Activated CD8-positive, alpha-beta memory T cell treated with anti-CD3 and anti-CD28 coated beads for 36 hours (primary cell): ENCODE measurements around the gene FITM1. TPM values are rescaled to one million over a fixed set of nuclear protein-coding genes. Genes with fewer than 3 reads are reported as not detected.

ENCODE experiments used
- CTCF ChIA-PET: fragments of 350-600 bp; sonication (Branson Sonifier 250); formaldehyde crosslinking; loops from one replicate; lab custom pipeline; 2021; ENCODE audit warnings: antibody characterized with exemption; lab: Charles Lee
- POLR2A ChIA-PET: fragments of 350-600 bp; sonication (Branson Sonifier 250); formaldehyde crosslinking; loops from one replicate; lab custom pipeline; 2021; ENCODE audit warnings: antibody characterized with exemption; lab: Charles Lee
- total RNA-seq, 2 experiments: library from RNA; stranded (reverse); gene quantifications; one replicate each; pipeline ENCODE4 v1.2.3, GENCODE V29; 2021

Gene FITM1
- total RNA-seq, 2 experiments from 2014 or later, result 0.31 to 0.46 TPM

DNA sequence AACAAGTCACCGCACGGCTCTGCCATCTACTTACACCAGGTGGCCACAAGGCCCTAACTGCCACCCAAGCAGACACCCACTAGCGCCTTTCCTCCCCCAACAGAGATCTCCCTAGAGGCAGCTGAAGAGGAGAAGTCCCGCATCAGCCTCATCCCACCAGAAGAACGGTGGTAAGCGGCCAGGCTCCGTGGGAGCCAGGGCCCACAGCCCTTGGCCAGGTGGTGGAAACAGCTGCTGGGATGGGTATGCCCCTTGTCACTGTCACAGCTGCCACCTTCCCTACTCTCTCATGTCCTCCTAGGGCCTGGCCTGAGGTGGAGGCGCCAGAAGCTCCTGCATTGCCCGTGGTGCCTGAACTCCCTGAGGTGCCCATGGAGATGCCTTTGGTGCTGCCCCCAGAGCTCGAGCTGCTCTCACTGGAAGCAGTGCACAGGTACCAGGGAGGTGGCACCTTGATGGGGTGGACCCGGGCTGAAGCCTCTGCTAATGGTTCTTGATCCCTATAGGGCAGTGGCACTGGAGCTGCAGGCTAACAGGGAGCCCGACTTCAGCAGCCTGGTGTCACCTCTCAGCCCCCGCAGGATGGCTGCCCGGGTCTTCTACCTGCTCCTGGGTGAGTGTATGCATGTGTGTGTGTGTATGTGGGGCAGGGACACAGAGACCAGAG, 49.0 kb downstream of the FITM1 start:
- CTCF ChIA-PET, result interaction anchor here (1.2 to 1.6 kb wide), 2 partner anchors 14 to 18 kb away, joined by 3 to 5 read pairs; partner anchors contain the start of gene IRF9
- POLR2A ChIA-PET, result interaction anchor here (0.7 to 1.7 kb wide), 4 partner anchors 9 to 19 kb away, joined by 3 to 5 read pairs (median 4); partner anchors contain the start of genes IPO4 and IRF9

DNA sequence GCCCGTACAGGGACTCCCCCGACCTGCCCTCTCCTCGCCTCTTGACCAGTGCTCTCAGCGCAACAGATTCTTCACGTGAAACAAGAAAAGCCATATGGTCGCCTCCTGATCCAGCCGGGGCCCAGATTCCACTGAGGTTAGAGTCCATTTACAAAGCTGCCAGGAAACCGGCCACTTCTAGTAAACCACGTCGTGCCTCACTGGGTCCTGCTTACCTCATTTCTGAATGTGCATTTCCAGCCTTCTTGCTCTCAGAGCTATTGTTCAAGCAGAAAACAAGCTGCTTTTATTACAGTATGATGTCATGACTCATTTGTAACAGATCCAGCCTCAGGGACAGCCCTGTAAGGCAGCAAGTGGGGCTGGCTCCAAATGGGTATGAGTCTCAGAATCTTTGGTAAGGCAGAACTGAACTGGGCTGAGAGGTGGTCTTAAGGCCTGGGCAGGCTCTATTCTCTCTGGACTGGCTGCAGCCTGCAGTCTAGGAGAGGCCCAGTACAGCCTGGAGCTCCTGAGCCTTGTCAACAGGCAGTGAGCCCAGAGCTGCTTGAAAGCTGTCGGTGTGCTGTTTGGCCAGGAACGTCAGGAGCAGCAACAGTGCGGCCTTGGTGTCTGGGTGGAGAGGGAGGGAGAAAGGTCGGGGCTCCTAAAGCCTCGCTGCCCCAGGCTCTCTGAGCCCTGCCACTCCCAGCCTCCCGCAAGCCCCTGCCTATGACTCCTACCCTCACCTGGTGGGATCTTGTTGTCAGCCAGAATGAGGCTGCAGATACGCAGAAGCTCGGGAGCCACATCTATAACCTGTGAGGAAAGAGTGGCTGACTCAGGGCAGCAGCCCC, 49.7 kb downstream of the FITM1 start:
- ChIA-PET POLR2A (interaction anchor here (0.5 to 1.7 kb wide), 5 partner anchors 8 to 45 kb away, joined by 3 to 5 read pairs (median 4); partner anchors contain the start of genes IPO4 and IRF9), CTCF (interaction anchor here (1.2 to 1.6 kb wide), 3 partner anchors 15 to 20 kb away, joined by 3 to 5 read pairs (median 5); partner anchors contain the start of gene IRF9)

DNA sequence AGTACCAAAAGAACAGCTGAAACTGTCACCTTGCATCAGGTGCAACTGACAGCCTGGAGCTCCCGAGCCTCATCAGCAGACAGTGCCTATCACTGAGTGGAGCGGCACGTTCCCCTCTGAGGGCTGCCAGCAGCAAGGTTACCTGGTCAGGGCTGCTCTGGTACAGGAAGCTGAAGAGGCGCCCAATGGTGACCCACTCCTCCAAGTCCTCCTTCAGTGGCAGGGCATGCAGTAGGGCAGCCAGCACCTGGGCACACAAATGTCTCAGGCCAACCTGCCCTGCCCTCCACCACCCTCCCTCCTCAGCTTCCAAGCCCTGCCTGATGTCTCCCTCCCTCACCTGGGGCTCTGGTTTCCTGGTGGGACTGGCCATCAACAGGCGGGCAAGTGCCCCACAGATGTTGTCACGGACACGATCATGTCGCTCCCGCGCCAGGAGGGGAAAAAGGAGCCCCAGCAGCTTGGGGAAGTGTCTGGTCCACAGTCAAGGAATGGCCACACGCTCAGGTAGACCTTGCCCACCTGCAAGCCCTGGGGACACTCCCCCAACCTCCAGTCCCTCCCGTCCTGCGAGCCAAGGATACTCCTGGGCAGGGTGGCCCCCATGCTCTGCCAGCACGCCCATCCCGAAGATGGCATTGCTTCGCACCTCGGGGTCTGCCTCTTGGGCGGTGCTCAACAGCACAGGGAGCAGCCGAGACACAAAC, 51.1 kb downstream of the FITM1 start:
- ChIA-PET POLR2A (interaction anchor here (0.9 to 1.7 kb wide), 2 partner anchors 17 to 26 kb away, joined by 3 to 5 read pairs; no protein-coding TSS in a partner anchor), CTCF (interaction anchor here (1.2 kb wide), 1 partner anchor 21 kb away, joined by 5 read pairs; the partner anchor contains the start of gene IRF9)

Other genes with a start within 250 kb of the FITM1 start
- 10 to 100 TPM; 20.8 to 22.5 TPM for gene DHRS4, start 176.9 kb upstream of the FITM1 start, total RNA-seq
- 10 to 100 TPM; 19.8 to 21.6 TPM for gene DHRS4L2, start 141.7 kb upstream of the FITM1 start, total RNA-seq
- 1 to 10 TPM; 1.2 to 1.5 TPM for gene CARMIL3, start 78.7 kb upstream of the FITM1 start, total RNA-seq
- gene CPNE6, start 59.1 kb upstream of the FITM1 start, total RNA-seq, result not detected
- 100 to 1,000 TPM; 118 to 125 TPM for gene PCK2, start 36.3 kb upstream of the FITM1 start, total RNA-seq
- 10 to 100 TPM; 60.3 to 69.1 TPM for gene DCAF11, start 15.9 kb upstream of the FITM1 start, total RNA-seq
- 1 to 10 TPM; 1.1 to 1.7 TPM for gene NRL, start 15.7 kb upstream of the FITM1 start, total RNA-seq
- 100 to 1,000 TPM; 334 to 335 TPM for gene PSME1, start 5.5 kb downstream of the FITM1 start, total RNA-seq
- 10 to 100 TPM; 38.5 to 38.9 TPM for gene EMC9, start 10.9 kb downstream of the FITM1 start, total RNA-seq
- gene PSME2, start 16.0 kb downstream of the FITM1 start, total RNA-seq, result 100 to 1,000 TPM; 381 to 388 TPM
- gene RNF31, start 16.8 kb downstream of the FITM1 start, total RNA-seq, result 10 to 100 TPM; 75.5 to 80.8 TPM
- 10 to 100 TPM; 52.4 to 54.5 TPM for gene IRF9, start 30.6 kb downstream of the FITM1 start, total RNA-seq
- gene REC8, start 41.4 kb downstream of the FITM1 start, total RNA-seq, result 10 to 100 TPM; 27.5 to 31.3 TPM
- 100 to 1,000 TPM; 166 to 168 TPM for gene IPO4, start 58.2 kb downstream of the FITM1 start, total RNA-seq
- 10 to 100 TPM; 30.6 to 30.7 TPM for gene TM9SF1, start 64.8 kb downstream of the FITM1 start, total RNA-seq
- gene TSSK4, start 75.0 kb downstream of the FITM1 start, total RNA-seq, result under 1 TPM; 0.27 TPM
- gene CHMP4A, start 82.8 kb downstream of the FITM1 start, total RNA-seq, result 10 to 100 TPM; 73.7 to 75.8 TPM
- 10 to 100 TPM; 14.9 to 17.4 TPM for gene MDP1, start 85.4 kb downstream of the FITM1 start, total RNA-seq
- 100 to 1,000 TPM; 220 to 231 TPM for gene NEDD8, start 101.7 kb downstream of the FITM1 start, total RNA-seq
- gene GMPR2, start 102.3 kb downstream of the FITM1 start, total RNA-seq, result 10 to 100 TPM; 39.9 to 45.7 TPM
- 10 to 100 TPM; 82.1 to 93.1 TPM for gene TINF2, start 112.0 kb downstream of the FITM1 start, total RNA-seq
- 1 to 10 TPM; 2.6 to 3.2 TPM for gene TGM1, start 132.5 kb downstream of the FITM1 start, total RNA-seq
- 10 to 100 TPM; 33.0 to 37.9 TPM for gene RABGGTA, start 140.9 kb downstream of the FITM1 start, total RNA-seq
- gene DHRS1, start 169.1 kb downstream of the FITM1 start, total RNA-seq, result 1 to 10 TPM; 7.8 to 9.0 TPM
- gene NOP9, start 169.2 kb downstream of the FITM1 start, total RNA-seq, result 10 to 100 TPM; 46.1 to 49.3 TPM
- gene CIDEB, start 177.3 kb downstream of the FITM1 start, total RNA-seq, result 10 to 100 TPM; 14.2 to 14.4 TPM
- gene LTB4R2, start 179.5 kb downstream of the FITM1 start, total RNA-seq, result 10 to 100 TPM in 1 of 2 experiments, 1 to 10 TPM in 1; 9.3 to 10.4 TPM
- 10 to 100 TPM; 12.5 to 13.7 TPM for gene LTB4R, start 180.8 kb downstream of the FITM1 start, total RNA-seq
- gene ADCY4, start 204.4 kb downstream of the FITM1 start, total RNA-seq, result 1 to 10 TPM in 1 of 2 experiments, under 1 TPM in 1; 0.78 to 1.3 TPM
- 1 to 10 TPM; 8.2 to 9.7 TPM for gene RIPK3, start 209.3 kb downstream of the FITM1 start, total RNA-seq
- under 1 TPM; 0.78 to 0.93 TPM for gene NFATC4, start 237.5 kb downstream of the FITM1 start, total RNA-seq